Measurements from ENCODE around the gene JAG2.
"Not testable (repeated sequence)": the region's sequence is repeated elsewhere in the genome, so short reads cannot be mapped to it uniquely, and the experiment has no call there.

JAG2 gene

DNA sequence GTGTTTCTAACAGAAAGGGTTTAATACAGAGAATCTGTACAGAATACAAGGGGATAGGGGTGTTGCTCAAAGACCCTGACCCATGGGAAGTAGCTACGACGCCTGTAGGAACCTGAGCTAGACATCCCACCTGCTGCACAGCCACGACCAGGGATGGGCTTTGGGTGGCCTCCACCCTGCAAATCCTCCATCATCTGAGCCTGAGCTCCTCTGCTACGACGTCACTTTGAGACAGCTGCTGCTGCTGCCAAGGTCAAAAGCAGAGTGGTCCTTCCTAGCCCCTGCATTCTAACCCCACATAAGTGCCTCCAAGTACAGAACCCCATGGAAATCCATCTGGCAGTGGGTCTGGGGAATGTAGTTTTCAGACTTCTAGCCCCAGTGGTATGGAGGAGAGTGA is 43.8 kb downstream of the JAG2 start:
- DNase-seq (ENCODE audit: extremely low spot score, insufficient read length, low read depth), result no peak

DNA sequence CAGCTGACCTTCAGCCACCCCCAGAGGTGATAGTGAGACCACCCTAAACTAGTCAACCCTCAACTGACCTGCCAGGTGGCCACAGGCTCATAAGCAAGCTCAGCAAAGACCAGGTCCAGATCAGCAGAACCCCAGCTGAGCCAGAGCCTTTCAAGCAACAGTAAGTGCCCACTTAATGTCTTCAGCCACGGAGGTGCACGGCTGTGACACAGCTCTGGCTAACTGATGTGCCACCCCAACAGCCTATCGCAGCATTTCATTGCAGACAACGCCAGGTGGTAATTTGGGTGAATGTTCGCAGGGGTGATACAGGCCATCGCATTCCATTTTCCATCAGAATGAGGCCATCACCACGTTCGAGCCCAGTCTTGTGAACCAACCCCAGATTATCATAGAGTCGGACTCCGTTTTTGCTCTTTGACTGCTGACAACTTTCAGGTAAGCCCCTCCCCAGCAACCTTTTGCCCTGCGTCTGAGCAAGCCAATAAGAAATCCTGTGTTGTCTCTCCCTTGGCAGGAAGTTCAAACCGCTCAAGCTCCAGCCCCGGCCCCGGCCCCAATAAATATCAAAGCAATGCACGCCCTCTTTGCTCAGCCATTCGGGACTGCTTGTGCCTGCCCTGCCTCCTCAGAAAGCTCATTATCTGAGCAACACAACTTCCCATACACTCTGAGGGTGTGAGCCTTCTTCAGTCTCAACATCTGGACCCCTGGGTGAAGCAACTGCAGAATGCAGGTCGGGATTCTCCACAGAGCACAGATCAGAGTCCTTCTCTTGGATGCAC is 44.4 kb downstream of the JAG2 start:
- DNase-seq (ENCODE audit: extremely low spot score, insufficient read length, low read depth) (no peak), FAIRE-seq (no peak)

More for the DNA sequence above, 43.8 kb downstream of the JAG2 start:
- FAIRE-seq, result no peak

DNA sequence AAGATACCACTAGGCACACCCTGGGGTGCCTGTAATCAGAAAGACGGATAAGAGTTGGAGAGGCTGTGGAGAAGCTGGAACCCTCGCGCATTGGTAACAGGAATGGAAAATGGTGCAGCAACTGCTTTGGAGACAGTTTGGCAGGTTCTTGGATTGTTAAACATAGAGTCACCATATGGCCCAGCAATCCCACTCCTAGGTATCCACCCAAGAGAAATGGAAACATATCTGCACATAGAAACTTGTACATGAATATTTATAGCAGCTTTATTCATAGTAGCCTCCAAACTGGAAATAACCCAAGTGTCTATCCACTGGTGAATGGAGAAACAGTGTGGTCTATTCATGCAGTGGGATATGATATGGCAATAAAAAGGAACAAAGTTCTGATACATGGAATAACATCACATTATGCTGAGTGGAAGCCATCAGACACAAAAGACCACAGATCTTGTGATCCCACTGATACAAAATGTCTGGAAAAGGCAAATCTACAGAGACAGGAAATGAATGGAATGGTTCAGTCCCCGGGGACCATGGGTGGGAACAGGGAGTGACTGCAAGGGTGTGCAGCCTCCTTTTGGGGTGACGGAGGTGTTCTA is 45.4 kb downstream of the JAG2 start:
- no peak for FAIRE-seq
- no peak for DNase-seq (ENCODE audit: extremely low spot score, insufficient read length, low read depth)

DNA sequence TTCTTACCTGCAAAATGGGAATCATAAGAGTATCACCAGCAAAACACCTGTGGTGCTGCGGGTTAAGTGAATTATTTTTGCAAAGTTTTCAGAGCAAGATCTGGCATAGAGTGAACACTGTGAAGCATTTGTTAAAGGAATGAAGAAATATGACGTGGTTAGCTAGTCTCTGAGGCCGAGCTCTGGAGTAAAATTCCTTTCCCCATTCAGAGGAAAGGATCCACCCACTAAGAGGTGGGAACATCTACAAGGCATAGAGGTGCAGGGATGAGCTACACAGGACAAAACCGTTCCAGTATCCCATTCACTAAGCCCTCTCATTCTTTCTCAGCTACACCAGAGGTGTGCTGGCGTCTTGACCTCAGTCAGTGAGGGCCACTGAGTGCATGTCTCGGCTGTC is 48.5 kb downstream of the JAG2 start:
- DNase-seq (ENCODE audit: extremely low spot score, insufficient read length, low read depth) (no peak), FAIRE-seq (no peak)

DNA sequence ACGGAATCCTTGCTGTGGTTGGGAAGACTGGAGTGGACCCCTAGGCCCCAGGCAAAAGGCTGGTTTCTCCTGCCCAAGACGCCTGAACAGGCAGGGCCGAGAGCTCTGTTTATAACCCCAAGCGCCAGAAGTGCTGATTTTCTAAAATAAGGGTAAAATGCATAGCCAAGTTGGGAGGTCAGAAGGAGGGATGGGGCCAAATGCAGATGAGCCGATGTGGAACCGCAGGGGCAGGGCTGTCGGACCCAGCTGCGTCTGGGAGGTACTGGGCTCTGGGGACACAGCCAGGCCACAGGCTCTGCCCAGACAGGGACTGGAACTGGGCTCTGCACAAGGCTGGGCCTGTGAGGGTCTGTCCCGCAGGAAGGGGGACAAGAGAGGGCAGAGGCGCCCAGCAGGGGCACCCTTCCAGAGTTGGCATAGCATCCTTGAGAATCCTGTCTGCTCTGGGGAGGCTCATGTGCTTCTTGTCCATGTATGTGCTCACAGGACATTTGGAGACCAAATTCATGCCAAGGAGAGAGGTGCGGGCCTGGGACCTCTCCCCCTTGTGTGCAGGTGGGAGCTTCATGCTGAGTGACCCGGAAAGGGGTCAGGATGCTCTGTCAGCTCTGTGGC is 49.1 kb downstream of the JAG2 start:
- FAIRE-seq (no peak), DNase-seq (ENCODE audit: extremely low spot score, insufficient read length, low read depth) (no peak)

DNA sequence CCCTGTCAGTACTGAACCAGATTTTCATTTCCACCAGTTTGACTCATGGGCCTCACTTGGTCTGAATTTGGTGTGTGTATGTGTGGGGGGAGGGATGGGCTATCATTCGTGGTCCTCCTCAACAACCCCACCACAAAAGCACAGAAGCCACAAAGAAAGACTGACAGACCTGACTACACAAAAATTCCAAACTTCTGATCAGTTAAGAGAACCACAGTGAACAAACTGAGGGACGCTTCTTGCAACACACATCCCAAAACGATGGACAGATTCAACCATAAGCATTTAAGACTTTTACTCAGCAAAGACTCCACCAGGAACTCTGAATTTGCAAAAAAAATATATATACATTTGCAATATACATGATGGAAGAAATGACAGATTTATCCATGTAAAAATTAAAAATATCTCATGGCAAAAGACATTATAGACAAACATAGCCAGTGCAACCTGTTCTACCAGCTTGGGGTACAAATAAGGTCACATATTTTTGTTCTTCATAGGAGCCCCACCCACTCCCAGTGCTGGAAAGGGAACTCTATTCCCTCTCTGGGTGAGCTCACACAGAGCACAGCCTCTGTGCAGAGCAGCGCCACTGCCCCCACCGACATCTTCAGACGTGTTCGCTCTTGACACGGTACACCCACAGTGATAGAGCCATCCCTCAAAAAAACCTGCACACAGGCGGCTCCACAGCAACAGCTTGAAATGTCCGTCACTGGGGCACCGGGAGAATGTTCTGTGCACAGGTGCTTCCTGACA is 49.7 kb downstream of the JAG2 start:
- DNase-seq (ENCODE audit: extremely low spot score, insufficient read length, low read depth), result no peak
- FAIRE-seq, result no peak

DNA sequence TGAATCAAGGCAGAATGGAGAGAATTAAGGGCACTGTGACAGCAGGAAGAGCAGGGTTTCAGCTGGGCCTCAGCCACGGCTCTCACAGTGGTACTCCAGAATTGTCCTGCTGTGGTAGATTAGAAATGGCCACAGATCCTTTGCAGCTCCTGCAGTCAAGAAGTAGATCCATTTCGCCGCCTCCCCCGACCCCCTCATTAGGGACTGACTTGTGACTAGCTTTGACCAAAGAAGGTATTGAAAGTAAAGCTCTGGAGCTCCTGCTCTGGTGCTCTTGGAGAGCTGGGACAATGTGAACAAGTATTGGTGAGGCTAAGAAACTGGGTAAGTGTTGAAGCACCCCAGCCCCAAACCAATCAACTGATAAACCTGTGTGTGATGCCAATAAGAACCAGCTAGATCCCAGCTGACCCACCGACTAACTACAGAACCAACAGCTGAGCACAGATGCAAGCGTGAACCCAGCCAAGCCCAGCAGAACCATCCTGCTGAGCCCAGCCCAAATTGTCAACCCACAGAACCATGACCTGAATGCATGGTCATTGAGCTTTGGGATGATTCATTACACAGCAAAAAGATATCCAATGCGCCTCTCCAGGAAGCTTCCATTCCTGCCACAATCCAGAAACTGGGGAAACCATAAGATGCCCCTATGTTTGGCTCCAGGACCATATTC is 50.7 kb downstream of the JAG2 start:
- FAIRE-seq, result no peak
- DNase-seq (ENCODE audit: extremely low spot score, insufficient read length, low read depth), result no peak

DNA sequence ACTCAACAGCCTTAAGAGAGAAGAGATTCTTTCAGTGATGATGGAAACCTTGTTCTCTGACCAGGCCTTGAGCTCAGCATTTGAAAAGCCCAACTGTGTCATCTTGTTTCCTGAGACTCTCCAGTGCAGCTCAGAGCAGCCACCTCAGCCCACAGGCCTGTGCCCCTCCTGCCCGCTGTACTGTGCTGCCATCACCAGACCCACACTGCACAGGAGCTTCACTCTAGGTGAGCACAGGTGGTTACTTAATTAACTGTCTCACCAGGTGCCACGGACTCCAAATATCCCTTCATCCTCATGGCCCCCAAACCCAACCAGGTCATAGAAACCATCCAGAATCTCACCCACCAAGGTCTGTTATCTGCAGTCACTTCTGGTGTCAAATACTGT is 51.3 kb downstream of the JAG2 start:
- FAIRE-seq (no peak), DNase-seq (ENCODE audit: extremely low spot score, insufficient read length, low read depth) (no peak)

DNA sequence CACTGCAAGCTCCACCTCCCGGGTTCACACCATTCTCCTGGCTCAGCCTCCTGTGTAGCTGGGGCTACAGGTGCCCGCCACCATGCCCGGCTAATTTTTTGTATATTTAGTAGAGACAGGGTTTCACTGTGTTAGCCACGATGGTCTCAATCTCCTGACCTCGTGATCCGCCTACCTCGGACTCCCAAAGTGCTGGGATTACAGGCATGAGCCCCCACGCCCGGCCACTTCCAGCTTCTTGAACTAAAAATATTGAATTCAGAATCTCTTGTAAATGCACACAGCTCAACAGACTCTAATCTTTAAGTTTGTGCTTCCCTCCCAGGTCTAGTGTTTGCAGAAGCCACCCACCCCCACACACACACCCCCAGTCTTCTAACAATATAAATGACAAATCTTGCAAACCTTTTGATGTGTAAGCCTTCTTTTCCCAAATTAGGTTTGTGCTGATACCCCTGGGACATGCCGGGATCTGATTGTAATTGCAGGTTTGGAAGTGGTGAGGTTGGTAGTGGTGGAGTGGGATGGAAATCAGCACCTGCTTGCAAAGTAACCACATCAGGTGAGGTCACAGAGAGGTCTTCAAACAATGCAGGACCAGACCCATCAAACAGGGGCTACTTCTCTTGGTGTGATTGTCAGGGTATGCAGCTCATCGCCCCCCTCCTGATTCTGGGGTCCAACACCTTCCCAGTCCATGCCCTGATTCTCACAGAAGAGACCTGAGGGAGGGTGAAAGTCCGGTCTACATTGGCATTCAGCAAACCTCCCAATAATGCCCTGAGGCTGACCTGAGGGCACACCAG is 51.9 kb downstream of the JAG2 start:
- FAIRE-seq (no peak), DNase-seq (ENCODE audit: extremely low spot score, insufficient read length, low read depth) (no peak)

DNA sequence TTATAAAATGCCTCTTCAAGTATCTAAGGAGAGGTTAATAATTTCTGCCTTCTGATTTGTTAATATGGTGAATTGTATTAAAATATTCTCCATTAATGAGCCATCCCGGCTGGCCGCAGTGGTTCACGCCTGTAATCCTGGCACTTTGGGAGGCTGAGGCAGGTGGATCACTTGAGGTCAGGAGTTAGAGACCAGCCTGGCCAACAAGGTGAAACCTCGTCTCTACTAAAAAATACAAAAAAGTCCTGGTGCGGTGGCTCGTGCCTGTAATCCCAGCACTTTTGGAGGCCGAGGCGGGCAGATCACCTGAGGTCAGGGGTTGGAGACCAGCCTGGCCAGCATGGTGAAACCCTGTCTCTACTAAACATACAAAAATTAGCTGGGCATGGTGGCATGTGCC is 59.3 kb downstream of the JAG2 start:
- DNase-seq (ENCODE audit: extremely low spot score, insufficient read length, low read depth); FAIRE-seq: not testable (repeated sequence)

DNA sequence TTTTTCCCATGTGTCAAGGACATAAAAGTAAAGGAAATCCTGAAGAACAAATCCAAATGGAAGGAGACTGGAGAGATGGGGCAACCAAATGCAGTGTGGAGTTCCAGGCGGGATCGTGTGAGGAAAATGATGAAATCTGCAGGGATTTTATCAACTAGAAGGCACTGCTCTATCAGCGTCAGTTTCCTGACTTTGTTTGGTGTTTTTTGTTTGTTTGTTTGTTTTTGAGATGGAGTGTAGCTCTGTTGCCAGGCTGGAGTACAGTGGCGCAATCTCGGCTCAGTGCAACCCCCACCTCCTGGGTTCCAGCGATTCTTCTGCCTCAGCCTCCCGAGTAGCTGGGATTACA is 60.1 kb downstream of the JAG2 start:
- DNase-seq (ENCODE audit: extremely low spot score, insufficient read length, low read depth) (no peak), FAIRE-seq (no peak)

DNA sequence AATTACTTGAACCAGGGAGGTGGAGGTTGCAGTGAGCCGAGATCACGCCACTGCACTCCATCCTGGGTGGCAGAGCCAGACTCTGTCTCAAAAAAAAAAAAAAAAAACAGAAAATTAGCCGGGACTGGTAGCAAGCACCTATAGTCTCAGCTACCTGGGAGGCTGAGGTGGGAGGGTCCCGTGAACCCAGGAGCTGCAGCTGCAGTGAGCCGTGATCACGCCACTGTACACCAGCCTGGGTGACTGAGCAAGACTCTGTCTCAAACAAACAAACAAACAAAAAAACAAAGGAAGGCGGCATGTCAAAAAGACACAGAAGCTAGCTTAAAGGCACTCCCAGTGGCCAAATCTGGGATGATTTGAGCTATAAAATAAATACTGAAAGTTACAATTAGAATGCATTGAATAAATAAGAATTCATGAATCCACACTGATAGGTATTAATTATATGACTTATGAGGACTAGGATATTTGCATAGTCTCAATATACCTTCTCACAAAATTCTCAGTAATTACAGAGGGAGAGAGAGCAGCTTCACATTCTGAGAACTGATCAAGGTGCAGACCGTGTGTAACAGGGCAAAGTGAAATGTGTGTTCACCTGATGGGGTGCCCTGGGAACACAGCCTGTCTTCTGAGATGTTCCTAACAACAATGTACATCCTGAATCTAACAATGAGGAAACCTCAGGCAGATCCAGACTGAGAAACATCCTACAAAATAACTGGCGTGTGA is 60.6 kb downstream of the JAG2 start:
- FAIRE-seq, result no peak
- DNase-seq (ENCODE audit: extremely low spot score, insufficient read length, low read depth), result no peak

DNA sequence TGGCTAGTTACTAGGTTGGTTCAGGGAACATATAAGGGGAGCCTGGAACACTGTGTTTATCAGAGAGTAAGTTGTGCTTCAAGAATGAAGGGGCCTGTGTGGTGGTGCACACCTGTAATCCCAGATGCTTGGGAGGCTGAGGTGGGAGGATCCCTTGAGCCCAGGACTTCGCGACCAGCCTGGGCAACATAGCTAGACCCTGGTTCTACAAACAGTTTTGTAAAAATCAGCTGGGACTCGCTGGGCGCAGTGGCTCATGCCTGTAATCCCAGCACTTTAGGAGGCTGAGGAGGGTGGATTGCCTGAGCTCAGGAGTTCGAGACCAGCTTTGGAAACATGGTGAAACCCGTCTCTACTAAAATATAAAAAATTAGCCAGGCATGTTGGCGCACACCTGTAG is 61.2 kb downstream of the JAG2 start:
- FAIRE-seq (no peak), DNase-seq (ENCODE audit: extremely low spot score, insufficient read length, low read depth) (no peak)

DNA sequence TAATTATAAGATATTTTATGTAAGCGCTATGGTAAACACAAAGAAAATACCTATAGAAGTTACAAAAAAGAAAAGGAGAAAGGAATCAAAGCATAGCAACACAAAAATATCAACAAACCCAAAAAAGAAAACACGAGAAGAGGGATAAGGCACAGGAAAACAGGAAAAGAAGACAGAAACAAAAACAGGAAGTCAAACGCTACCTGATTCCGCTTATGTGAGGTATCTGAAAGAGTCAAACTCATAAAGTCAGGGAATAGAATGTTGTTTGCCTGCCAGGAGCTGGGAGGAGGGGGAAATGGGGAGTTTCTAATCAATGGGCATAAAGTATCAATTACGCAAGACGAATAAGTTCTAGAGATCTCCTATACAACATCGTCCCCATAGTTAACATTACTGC is 63.4 kb downstream of the JAG2 start:
- no peak for FAIRE-seq
- DNase-seq (ENCODE audit: extremely low spot score, insufficient read length, low read depth), result no peak

DNA sequence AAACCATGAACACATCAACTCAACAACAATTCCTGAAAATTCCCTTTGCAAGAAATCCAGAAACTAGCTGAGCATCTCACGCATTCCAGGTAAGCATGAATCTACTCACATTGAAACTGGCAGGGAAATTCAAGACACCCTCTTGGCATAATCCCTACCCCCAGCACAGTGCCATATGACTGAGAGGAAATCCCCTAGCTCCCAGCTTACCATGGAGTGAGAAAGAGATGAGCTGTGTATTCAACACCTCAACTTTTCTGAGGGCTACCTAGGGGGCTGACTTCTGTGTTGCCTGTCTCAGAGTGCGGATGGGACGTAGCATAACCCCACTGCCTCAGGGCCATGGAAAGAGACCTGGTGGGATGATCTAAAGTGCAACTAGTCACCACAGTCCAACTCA is 65.7 kb downstream of the JAG2 start:
- DNase-seq (ENCODE audit: extremely low spot score, insufficient read length, low read depth) (no peak), FAIRE-seq (no peak)

DNA sequence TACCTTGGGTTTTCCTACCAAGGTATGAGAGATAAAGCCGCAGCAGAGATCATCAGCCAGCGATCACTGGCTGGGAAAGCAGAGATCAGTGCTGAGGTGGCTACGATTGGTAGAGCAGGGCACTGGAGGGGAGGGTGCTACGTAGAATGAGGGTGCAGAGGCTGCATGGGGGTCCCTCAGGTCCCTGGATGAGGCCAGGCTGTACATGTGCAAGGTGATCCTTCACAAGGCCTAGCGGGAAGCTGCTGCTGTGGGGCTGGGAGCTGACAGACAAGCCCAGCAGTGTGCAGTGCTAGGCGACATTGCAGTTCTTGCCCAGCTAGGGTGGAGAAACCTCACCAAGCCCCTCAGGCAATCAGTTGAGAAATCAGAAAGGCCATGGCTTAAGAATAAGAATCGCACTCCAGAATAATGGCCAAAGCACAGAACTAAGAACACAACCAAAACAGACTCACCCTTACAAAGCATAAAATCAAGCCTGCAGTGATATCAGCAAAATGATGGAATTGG is 66.2 kb downstream of the JAG2 start:
- FAIRE-seq (no peak), DNase-seq (ENCODE audit: extremely low spot score, insufficient read length, low read depth) (no peak)

DNA sequence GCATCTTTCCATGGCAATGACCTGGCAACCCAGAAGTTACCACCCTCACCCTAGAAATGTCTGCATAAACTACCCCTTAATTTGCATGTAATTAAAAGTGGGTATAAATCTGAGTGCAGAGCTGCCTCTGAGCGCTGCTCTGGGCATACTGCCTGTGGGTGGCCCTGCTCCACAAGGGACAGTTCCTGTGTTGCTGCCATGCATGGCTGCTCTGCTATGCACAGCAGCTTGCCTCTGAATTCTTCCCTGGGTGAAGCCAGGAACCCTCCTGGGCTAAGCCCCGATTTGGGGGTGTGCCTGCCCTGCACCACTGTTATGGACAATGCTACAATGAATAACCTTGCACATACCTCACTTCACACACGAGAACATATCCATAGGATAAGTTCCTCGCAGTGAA is 67.7 kb downstream of the JAG2 start:
- DNase-seq (ENCODE audit: extremely low spot score, insufficient read length, low read depth) (no peak), FAIRE-seq (no peak)

DNA sequence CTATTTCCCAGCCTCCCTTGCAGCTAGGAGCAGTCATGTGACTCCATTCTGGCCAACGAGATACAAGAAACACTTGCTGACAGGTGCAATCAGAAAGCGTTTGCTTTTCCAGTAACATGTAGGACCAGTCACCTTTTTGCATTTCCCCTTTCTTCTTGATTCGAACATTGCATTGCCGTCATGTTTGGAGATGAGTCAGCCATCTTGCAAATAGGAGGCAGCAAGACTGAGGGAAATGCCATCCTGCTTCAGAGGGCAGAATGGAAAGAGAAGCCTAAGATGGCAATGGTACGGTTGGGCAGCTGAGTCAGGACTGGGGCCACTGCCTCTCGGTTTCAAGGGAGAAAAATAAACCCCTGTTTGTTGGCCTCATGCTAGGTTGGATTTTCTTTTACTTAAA is 68.8 kb downstream of the JAG2 start:
- no peak for DNase-seq (ENCODE audit: extremely low spot score, insufficient read length, low read depth)
- FAIRE-seq, result no peak

DNA sequence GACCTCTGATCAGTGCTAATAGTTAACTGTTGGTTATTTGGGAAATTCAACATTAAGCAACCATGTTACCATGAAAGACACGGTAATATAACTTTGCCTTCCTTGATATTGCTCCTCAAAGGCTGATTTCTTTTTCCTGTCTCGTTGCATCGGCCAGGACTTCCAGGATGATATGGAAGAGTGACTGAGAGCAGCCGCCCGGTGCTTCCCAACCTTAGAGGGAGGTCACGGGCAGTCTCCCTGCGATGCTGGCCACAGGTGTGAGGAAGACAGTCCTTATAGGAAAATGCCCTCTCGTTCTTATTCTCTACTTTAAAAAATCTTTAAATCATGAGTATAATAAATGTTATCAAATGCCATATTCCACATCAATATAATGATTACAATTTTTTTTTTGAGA is 70.3 kb downstream of the JAG2 start:
- FAIRE-seq (no peak), DNase-seq (ENCODE audit: extremely low spot score, insufficient read length, low read depth) (no peak)
